AG09309 (cell line): Measurements from ENCODE around the gene GUCD1.

ENCODE experiments used
- DNase-seq: peaks from one replicate; pipeline ENCODE4 v3.0.0-alpha.2; 2010; ENCODE audit warnings: low read depth
- H3K4me3 ChIP-seq: 2 replicates; pipeline ENCODE4 v1.5.1; 2011; ENCODE audit warnings: mild to moderate bottlenecking, low read depth, low read length, moderate library complexity; ENCODE audit not compliant: control insufficient read depth
- CTCF ChIP-seq: IDR thresholded peaks from 2 replicates; pipeline ENCODE4 v1.5.1; 2011; ENCODE audit warnings: mild to moderate bottlenecking, low read depth, low read length, inconsistent platforms; ENCODE audit not compliant: insufficient read depth, control insufficient read depth; ENCODE audit errors: missing control alignments

GUCD1 gene

DNA sequence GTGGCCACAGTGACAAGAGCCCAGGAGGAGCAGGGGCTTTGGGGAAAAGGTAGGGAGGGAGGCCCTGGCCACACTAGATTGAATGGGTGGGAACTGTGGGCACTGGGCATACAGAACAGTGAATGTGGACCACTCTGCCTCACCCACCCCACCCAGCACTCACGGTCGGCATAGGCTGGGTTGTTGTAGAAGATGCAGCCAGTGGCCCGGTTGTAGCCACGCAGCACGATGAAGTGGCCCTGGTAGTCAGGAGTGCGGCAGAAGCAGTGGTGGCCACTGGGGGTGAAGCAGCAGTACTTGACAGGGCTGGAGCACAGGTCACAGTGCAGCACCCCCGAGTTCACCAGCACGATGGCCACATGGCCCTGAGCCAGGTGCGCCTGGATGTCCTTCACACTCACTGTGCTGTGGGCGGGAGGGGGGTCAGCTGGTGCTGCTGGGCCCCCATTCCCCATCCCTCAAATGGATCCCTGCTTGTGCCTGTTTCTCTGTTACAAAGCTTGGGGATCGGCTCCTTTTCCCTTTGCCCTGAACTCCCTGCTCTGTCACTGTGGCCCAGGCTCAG, 11.2 kb downstream of the GUCD1 start:
- H3K4me3 ChIP-seq: no peak overlapping the region
- no peak for DNase-seq
- no peak for TF ChIP-seq CTCF

DNA sequence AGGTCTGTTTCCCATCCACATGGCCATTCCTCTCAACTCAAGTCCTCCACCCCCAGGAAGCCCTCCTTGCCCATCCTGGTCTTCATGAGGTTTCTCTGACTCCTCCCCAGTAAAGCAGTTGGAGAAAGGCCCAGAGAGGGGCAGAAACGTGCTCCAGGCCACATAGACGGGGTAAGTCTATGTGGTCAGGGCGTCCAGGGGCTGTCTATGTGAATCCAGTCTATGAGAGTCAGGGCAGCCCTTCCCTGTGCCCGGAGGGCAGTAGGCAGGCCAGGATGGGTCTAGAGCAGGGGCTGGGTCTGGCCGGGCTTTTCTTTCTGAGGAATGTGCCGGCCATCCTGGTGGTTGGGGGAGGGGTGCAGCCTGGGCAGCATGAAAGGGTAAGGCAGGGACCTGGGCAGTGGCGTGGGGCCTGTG, 11.7 kb downstream of the GUCD1 start:
- no peak overlapping the region for H3K4me3 ChIP-seq
- DNase-seq: no peak
- TF ChIP-seq CTCF: no peak

DNA sequence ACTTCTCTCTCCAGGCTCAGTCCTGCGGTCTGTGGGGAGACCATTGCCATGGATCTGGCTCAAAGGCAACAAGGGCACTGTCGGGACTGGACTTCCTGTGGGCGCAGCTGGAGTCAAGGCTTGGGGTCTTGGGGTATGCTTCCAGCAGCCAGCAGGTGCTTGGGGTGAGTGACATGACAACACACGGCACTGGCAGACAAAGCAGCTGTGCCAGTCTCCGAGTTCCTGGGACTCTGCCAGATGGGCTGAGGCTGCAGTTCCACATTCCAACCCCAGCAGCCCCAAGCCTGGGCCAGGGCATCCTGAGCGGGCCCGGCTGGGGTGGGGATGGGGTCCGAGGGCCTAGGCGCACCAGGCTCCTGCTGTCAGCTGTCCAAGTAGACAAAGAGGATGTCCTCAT, 12.3 kb downstream of the GUCD1 start:
- DNase-seq: no peak
- H3K4me3 ChIP-seq: no peak overlapping the region
- TF ChIP-seq CTCF: no peak

- no peak for TF ChIP-seq CTCF
- no peak for DNase-seq
- no peak overlapping the region for H3K4me3 ChIP-seq
These were observed 13.0 kb downstream of the GUCD1 start for GRCh38 chr22:24541681-24542515.

DNA sequence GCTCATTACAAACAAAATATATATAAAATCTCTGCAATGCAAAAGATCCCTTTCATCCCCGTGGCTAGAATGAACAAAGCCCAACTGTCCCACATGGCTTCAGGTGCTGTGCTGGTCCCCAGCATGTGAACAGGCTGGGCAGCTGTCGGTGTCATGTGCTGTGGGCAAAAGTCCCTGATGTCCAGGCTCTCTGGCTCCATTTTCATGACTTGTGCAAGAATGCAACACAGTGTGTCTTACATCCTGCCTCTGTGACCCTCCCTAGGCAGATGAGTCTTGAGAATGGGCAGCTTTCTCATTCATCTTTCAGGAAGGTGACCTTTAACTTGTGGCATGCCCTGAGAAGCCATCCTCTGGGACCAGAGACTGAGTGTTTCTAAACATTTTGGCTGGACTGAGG, 14.5 kb downstream of the GUCD1 start:
- TF ChIP-seq CTCF: no peak
- H3K4me3 ChIP-seq: no peak overlapping the region
- DNase-seq: no peak

DNA sequence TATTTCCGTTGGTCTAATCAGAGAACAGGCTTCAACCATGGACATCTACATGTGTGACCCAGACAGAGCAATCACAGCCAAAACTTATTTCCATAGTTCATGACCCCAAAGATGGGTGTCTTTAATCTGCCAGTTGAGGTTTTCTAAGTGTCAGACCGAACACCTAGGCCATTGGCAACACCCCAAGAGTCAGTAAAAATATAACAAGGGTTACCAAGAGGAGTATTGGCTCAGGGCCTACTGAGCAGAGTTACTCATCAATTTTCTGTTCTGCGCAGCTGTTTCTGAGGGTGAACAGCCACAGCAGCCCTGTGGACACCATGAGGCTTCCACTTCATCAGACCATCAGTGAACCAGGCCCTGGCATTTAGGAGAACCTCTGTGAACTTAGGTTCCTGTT, 18.8 kb downstream of the GUCD1 start:
- no peak for TF ChIP-seq CTCF
- no peak for DNase-seq
- no peak overlapping the region for H3K4me3 ChIP-seq
